GM19397 (cell line): ENCODE measurements around the gene TLE1.
"Not testable (repeated sequence)": the region's sequence is repeated elsewhere in the genome, so short reads cannot be mapped to it uniquely, and the experiment has no call there.

Experiments used
- ATAC-seq: cut with Tn5 transposase; IDR thresholded peaks from one replicate; pipeline ENCODE4 v1.9.1; 2021; ENCODE audit warnings: mild to moderate bottlenecking, moderate library complexity; ENCODE audit not compliant: unreplicated experiment

TLE1 gene

GRCh38 chr9:81689343-81690175 lies at the start of gene TLE1:
TSS of gene TLE1 (minus strand) at chr9:81689547. CDS start at chr9:81688240, 1,307 bp downstream.
- peak; percentile 79 for ATAC-seq

GRCh38 chr9:81737871-81738507 lies 48.6 kb upstream of the TLE1 start:
- no peak for ATAC-seq

GRCh38 chr9:81730498-81730897 lies 41.2 kb upstream of the TLE1 start:
- ATAC-seq = not testable (repeated sequence)

GRCh38 chr9:81729135-81729534 lies 39.8 kb upstream of the TLE1 start:
- peak; percentile 70 for ATAC-seq

GRCh38 chr9:81724242-81724889 lies 35.0 kb upstream of the TLE1 start:
- no peak for ATAC-seq

GRCh38 chr9:81722277-81722676 lies 32.9 kb upstream of the TLE1 start:
- ATAC-seq = no peak

GRCh38 chr9:81720450-81721086 lies 31.2 kb upstream of the TLE1 start:
- ATAC-seq = no peak

- no peak for ATAC-seq
Observed at GRCh38 chr9:81719972-81720371, 30.6 kb upstream of the TLE1 start.

GRCh38 chr9:81718244-81718643 lies 28.9 kb upstream of the TLE1 start:
- ATAC-seq = no peak

- ATAC-seq = no peak
Observed at GRCh38 chr9:81717747-81718077, 28.4 kb upstream of the TLE1 start.

- ATAC-seq = no peak
Observed at GRCh38 chr9:81717061-81717746, 27.9 kb upstream of the TLE1 start.

- no peak for ATAC-seq
Observed at GRCh38 chr9:81716409-81716808, 27.1 kb upstream of the TLE1 start.

GRCh38 chr9:81705578-81705977 lies 16.2 kb upstream of the TLE1 start:
- no peak for ATAC-seq

GRCh38 chr9:81694541-81694940 lies 5.2 kb upstream of the TLE1 start:
- no peak for ATAC-seq

GRCh38 chr9:81693671-81694378 lies 4.5 kb upstream of the TLE1 start:
- no peak for ATAC-seq

- ATAC-seq = no peak
Observed at GRCh38 chr9:81690251-81690851, 1.0 kb upstream of the TLE1 start.

- ATAC-seq = not testable (repeated sequence)
Observed at GRCh38 chr9:81689093-81689342, 329 bp downstream of the TLE1 start.

GRCh38 chr9:81688262-81689092 lies 870 bp downstream of the TLE1 start:
- peak; percentile 6 for ATAC-seq

- ATAC-seq = no peak
Observed at GRCh38 chr9:81687521-81688261, 1.7 kb downstream of the TLE1 start.
